8988T (cell line): ENCODE measurements around the gene FOXC1.

Source experiments
- DNase-seq: peaks from one replicate; pipeline ENCODE4 v3.0.0; 2011

FOXC1 gene

DNA sequence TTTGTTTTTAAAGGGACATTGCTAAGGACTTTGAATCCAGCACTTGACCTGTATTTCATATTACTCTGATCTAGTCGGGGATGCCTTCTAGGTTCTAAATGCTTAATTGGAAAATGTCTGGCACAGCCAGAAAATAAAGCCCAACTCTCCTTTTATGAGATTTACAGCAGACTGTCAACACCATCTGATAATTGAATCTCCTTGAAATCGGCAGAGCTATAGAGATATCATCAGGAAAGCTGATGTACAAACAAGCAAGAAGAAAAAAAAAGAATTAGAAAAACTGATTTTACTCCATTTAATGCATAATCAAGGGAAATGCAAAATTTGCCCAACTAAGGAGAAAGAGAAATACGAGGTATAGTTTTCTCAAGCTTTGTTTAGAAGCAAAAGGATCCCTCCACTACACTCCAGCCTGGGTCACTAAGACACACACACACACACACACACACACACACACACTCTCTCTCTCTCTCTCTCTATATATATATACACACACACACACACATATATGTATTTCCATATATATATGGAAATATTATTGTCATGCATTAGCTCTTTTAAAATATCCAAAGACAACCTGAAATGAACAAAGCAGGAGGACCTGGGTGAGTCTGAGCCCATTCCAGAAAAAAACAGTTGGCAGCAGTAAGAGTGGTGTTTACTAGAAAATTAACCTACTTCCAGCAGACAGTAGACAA, 9.5 kb upstream of the FOXC1 start:
- DNase-seq, result no peak

- no peak for DNase-seq
Measured at GRCh38 chr6:1600764-1601157, 9.0 kb upstream of the FOXC1 start.

GRCh38 chr6:1601158-1602048, 8.3 kb upstream of the FOXC1 start:
- DNase-seq, result no peak

DNA sequence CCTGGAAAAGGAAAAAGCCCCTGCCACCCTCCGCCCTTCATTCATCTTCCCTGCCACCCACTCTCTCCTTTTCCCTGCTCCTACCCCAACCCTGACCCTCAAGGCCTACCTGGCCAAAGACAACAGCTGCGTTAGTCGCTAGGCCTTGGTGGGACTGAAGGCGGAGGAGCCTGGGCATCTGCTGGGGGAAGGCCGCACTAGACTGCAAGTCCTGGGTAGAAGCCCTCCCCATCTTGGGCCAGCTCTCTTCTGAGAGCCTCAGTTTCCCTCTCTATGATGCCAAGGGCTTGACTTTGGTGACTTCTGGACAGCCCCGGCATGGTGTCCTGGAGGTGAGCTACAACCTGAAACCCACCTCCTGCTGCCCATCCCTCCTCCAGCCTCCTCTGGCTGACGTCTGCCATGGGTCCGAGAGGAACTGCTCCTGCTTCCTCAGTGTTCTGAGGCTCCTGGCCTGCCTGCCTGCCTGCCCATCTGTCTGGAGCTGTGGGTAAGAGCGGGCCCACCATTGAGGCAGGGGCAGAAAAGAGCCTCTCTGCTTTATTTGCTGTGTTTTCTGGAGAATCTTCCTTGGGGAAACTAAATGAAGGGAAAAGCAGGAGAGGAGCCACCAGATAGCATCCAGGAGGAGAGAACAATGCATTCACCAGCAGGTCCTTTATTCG, 7.5 kb upstream of the FOXC1 start:
- no peak for DNase-seq

- no peak for DNase-seq
Measured at GRCh38 chr6:1603708-1604107, 6.0 kb upstream of the FOXC1 start.

DNA sequence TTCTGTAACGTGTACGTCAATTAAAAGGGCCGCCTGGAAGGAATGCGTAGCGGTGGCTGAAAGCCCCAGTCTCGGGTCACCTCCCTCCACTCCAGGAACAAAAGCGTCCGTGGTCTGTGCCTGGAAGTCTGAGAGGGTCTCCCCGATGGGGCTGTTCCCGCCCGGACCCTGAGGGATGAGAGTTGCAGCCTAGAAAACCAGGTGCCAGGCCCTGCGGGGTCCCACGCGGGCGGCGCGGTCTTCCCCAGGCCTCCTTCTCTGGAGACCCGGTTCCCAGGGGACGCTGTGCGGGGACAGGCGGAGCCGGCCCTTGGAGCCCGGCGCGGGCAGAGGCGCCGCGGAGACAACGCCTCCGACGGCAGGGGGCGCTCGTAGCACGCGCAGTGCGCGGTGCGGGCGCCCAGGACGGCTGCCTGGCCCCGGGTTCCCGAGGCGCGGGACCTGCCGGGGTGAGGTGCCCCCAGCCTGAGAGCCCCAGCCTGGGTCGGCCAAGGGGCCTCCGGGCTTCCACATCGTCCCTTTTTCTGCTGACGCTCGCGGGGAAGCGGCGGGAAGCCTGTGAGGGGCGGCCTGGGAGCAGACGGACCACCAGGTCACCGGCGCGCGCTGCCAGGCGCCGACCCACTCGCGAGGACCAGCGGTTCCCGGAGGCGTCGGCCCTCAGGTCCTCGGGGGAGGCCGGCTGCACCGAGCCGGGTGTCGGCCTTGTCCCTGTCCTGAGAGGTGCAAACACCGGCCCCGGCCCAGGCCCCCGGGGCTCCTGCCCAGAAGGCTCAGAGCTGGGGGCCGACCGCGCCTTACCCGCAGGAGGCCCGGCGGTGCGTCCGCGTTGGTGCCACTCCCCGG, 5.3 kb upstream of the FOXC1 start:
- DNase-seq, result peak; percentile 99

GRCh38 chr6:1605004-1605892, 4.5 kb upstream of the FOXC1 start:
- no peak for DNase-seq

DNA sequence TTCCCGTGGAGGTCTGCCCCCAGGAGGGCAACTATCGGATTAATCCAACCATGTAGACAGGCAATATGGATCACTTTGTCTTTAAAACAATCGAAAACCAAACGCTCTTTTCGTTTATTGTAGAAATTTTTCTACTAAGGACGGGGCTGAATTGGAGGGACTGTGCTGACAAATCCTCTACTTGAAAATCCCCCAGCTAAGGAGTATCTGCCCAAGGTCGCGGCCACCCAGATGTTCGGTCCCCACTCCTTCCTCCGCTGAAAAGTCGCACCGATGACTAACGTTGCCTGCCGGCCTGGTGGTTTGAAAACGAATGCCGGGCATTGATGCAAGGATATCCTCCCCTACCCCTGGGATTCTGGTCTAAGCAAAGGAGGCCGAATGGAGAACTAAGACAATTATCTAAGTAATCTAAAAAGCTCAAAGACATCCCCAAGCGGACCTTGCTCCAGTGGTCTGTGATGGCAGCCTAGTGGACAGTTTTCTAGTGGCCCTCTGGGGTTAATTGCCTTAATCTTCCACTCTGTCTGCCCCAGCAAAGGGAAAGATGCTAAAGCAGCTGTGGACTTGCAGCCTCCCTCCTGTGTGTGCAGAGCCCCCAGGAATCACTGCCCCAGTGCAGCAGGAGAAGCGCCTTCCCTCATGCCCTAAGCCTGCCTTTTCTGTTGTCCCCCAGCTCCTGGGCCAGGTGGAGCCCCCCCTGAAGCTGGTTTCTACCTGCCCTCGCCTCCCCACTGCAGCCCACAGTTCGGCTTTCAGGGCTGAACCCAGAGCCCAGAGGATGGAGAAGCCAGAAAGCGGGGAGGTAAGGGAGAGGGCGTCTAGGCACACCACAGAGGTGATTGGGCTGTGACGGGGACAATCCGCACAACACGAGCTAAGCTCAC, 3.6 kb upstream of the FOXC1 start:
- no peak for DNase-seq

- DNase-seq, result no peak
Measured at GRCh38 chr6:1606780-1607515, 2.8 kb upstream of the FOXC1 start.

GRCh38 chr6:1607516-1608221, 2.0 kb upstream of the FOXC1 start:
- no peak for DNase-seq

GRCh38 chr6:1608222-1609040, 1.3 kb upstream of the FOXC1 start:
- no peak for DNase-seq

GRCh38 chr6:1609041-1609647, 571 bp upstream of the FOXC1 start:
- DNase-seq, result peak; percentile 90

GRCh38 chr6:1610497-1611321, 994 bp downstream of the FOXC1 start:
- peak; percentile 89 for DNase-seq

DNA sequence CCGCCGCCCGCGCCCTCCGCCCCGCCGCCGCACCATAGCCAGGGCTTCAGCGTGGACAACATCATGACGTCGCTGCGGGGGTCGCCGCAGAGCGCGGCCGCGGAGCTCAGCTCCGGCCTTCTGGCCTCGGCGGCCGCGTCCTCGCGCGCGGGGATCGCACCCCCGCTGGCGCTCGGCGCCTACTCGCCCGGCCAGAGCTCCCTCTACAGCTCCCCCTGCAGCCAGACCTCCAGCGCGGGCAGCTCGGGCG, 1.5 kb downstream of the FOXC1 start:
- peak; percentile 98 for DNase-seq

DNA sequence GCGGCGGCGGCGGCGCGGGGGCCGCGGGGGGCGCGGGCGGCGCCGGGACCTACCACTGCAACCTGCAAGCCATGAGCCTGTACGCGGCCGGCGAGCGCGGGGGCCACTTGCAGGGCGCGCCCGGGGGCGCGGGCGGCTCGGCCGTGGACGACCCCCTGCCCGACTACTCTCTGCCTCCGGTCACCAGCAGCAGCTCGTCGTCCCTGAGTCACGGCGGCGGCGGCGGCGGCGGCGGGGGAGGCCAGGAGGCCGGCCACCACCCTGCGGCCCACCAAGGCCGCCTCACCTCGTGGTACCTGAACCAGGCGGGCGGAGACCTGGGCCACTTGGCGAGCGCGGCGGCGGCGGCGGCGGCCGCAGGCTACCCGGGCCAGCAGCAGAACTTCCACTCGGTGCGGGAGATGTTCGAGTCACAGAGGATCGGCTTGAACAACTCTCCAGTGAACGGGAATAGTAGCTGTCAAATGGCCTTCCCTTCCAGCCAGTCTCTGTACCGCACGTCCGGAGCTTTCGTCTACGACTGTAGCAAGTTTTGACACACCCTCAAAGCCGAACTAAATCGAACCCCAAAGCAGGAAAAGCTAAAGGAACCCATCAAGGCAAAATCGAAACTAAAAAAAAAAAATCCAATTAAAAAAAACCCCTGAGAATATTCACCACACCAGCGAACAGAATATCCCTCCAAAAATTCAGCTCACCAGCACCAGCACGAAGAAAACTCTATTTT, 2.0 kb downstream of the FOXC1 start:
- peak; percentile 84 for DNase-seq

GRCh38 chr6:1612299-1612973, 2.7 kb downstream of the FOXC1 start:
- no peak for DNase-seq
